ENCODE data around the gene FRMD4A.
A peak's percentile ranks its signal among the peaks of the same experiment; 100 is the strongest.

The FRMD4A gene

GRCh38 chr10:13709931-13710650 is 620.6 kb downstream of the FRMD4A start:
- peak; percentile 64 for DNase-seq

GRCh38 chr10:13708256-13708990 is 622.3 kb downstream of the FRMD4A start:
- no peak for DNase-seq

GRCh38 chr10:13707156-13707881 is 623.4 kb downstream of the FRMD4A start:
- no peak for DNase-seq

GRCh38 chr10:13706604-13707003 is 624.1 kb downstream of the FRMD4A start:
- DNase-seq: no peak

GRCh38 chr10:13706175-13706574 is 624.5 kb downstream of the FRMD4A start:
- DNase-seq: no peak

GRCh38 chr10:13705526-13706174 is 625.1 kb downstream of the FRMD4A start:
- no peak for DNase-seq

- no peak for DNase-seq
These were observed 625.8 kb downstream of the FRMD4A start for GRCh38 chr10:13704964-13705363.

GRCh38 chr10:13703997-13704536 is 626.7 kb downstream of the FRMD4A start:
- DNase-seq: no peak

- no peak for DNase-seq
These were observed 627.5 kb downstream of the FRMD4A start for GRCh38 chr10:13703101-13703818.

GRCh38 chr10:13701157-13701919 is 629.4 kb downstream of the FRMD4A start:
- DNase-seq: no peak

GRCh38 chr10:13700473-13701144 is 630.1 kb downstream of the FRMD4A start:
- no peak for DNase-seq

GRCh38 chr10:13699216-13699615 is 631.5 kb downstream of the FRMD4A start:
- DNase-seq: no peak

GRCh38 chr10:13698217-13698616 is 632.5 kb downstream of the FRMD4A start:
- DNase-seq: no peak

GRCh38 chr10:13696071-13696470 is 634.7 kb downstream of the FRMD4A start:
- DNase-seq: no peak

- DNase-seq: no peak
These were observed 635.1 kb downstream of the FRMD4A start for GRCh38 chr10:13695588-13695987.

- DNase-seq: no peak
These were observed 636.7 kb downstream of the FRMD4A start for GRCh38 chr10:13693783-13694700.

GRCh38 chr10:13690281-13690825 is 640.4 kb downstream of the FRMD4A start:
- DNase-seq: no peak

- DNase-seq: no peak
These were observed 644.4 kb downstream of the FRMD4A start for GRCh38 chr10:13686331-13686752.

GRCh38 chr10:13685885-13686284 is 644.8 kb downstream of the FRMD4A start:
- DNase-seq: no peak

Data from NCI-H1694 (cell line).